Ishikawa (cell line): Measurements from ENCODE around the gene ALDH1A3.

Experiments used
- CEBPB ChIP-seq: IDR thresholded peaks from 2 replicates; pipeline ENCODE4 v1.6.1; 2012
- CREB1 ChIP-seq: IDR thresholded peaks from 2 replicates; pipeline ENCODE4 v1.6.1; 2012; ENCODE audit warnings: low read depth
- EGR1 ChIP-seq: IDR thresholded peaks from 2 replicates; pipeline ENCODE4 v1.6.1; 2012
- EP300 ChIP-seq: IDR thresholded peaks from 2 replicates; pipeline ENCODE4 v1.6.1; 2012; ENCODE audit warnings: borderline replicate concordance
- FOXM1 ChIP-seq: IDR thresholded peaks from 2 replicates; pipeline ENCODE4 v1.6.1; 2012; ENCODE audit warnings: low read depth, borderline replicate concordance
- MAX ChIP-seq: IDR thresholded peaks from 2 replicates; pipeline ENCODE4 v1.6.1; 2012
- NFIC ChIP-seq: IDR thresholded peaks from 2 replicates; pipeline ENCODE4 v1.6.1; 2012
- RAD21 ChIP-seq: IDR thresholded peaks from 2 replicates; pipeline ENCODE4 v1.6.1; 2012; ENCODE audit warnings: low read depth
- REST ChIP-seq: IDR thresholded peaks from 2 replicates; pipeline ENCODE4 v1.6.1; 2012; ENCODE audit warnings: low read depth, mild to moderate bottlenecking
- TAF1 ChIP-seq: IDR thresholded peaks from 2 replicates; pipeline ENCODE4 v1.6.1; 2012; ENCODE audit warnings: low read depth, mild to moderate bottlenecking
- TCF12 ChIP-seq: IDR thresholded peaks from 2 replicates; pipeline ENCODE4 v1.6.1; 2012; ENCODE audit warnings: low read depth
- TEAD4 ChIP-seq: IDR thresholded peaks from 2 replicates; pipeline ENCODE4 v1.6.1; 2012
- YY1 ChIP-seq: IDR thresholded peaks from 2 replicates; pipeline ENCODE4 v1.6.1; 2012; ENCODE audit warnings: low read depth
- ZBTB7A ChIP-seq: IDR thresholded peaks from 2 replicates; pipeline ENCODE4 v1.6.1; 2012; ENCODE audit warnings: low read depth
- TF ChIP-seq, protein P1 (sequence below): IDR thresholded peaks from 2 replicates; pipeline ENCODE4 v1.6.1; 2012

Gene ALDH1A3

GRCh38 chr15:100908466-100908865 lies 28.8 kb downstream of the ALDH1A3 start:
- TF ChIP-seq EGR1 (no peak), ZBTB7A (no peak), MAX (no peak), CEBPB (no peak)

DNA sequence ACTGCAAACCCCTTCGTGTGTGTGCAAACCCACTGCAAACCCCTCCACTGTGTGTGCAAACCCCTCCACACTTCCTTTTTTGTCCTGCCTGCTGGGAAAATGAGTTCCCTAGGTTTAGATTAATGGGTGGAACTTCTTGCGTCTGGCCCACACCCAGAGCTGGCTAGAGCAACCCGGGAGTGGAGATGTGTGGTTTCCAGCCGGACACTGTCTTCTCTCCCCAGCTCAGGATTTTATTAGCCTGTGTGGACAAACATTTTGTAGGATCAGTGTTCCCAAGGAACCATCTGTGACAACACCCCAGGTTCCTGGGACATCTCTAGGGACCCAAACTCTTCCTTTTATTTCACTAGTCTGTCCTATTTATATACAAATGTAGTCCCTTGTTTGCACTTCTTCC lies 29.9 kb downstream of the ALDH1A3 start:
- no peak for TF ChIP-seq TCF12

DNA sequence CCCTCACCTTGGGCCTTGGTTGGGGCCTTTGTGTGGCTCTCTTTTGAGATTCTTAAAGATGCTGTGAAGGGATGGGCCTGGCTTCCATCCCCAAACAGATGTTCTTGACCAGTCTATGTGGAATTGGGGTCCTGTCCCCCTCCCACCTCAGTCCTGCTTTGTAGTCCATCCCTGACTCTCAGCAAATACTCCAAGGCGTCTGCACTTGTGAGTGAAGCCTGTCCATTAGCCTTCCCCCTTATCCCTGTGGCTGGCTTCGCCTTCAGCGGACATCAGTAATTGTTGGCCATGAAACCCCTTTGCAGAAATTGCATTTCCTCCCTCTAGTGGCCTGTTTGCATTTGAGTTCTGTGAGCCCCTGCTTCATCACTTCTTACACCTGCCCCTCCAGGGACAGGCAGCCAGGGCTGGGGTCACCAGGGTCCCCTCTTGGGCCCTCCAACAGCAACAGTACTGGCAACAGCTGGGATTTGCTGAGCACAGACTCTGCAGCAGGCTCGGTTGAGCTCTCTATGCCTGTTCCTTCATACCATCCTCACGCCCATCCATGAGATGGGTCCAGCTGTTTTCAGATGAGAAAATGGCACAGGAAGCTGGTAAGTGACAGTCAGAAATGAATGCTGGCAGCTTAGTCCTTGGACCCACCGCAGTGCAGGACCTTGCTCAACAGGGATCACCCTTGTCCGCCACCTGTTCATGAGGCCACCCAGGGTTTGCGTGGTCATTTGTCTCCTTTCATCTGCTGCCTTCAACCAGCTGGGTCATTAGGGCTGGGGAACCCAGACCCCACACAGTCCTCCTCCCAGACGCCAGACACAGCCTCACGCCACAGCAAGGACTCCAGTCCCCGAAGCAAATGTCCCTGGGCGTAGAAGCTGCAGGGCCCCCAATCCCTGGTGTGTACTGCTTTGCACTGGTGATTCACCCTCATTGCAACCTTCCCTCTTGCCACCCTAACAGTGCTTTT lies 30.6 kb downstream of the ALDH1A3 start:
- TF ChIP-seq CREB1 (no peak), CEBPB (no peak), TAF1 (no peak), RAD21 (no peak), REST (no peak), EP300 (no peak), ZBTB7A (no peak), MAX (no peak), YY1 (no peak), TCF12 (no peak), NFIC (no peak), TEAD4 (no peak), EGR1 (no peak), FOXM1 (no peak)
- TF ChIP-seq, protein P1, sequence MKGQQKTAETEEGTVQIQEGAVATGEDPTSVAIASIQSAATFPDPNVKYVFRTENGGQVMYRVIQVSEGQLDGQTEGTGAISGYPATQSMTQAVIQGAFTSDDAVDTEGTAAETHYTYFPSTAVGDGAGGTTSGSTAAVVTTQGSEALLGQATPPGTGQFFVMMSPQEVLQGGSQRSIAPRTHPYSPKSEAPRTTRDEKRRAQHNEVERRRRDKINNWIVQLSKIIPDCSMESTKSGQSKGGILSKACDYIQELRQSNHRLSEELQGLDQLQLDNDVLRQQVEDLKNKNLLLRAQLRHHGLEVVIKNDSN: no peak

DNA sequence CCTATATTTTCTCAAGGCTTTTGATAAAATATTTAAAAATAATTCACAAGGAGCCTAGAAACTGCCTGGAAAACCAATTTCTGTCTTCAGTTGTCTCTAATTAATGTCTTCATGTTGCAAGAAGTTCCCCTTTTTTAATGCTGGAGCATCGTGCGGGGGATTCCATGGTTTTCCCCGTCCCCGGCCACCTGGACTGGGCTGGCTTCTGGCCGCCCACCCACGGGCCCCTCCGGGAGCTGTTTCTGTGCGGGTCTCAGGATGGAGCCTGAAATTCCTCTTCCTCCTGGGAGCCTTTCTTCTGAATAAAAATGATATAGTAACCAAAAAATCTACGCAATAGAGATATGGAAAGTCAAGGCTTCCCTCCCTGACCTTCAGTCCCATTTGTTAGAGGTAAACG lies 31.5 kb downstream of the ALDH1A3 start:
- TF ChIP-seq EGR1 (no peak), TAF1 (no peak), ZBTB7A (no peak), EP300 (no peak), TEAD4 (no peak), CREB1 (no peak), REST (no peak), YY1 (no peak), CEBPB (no peak)
- TF ChIP-seq, protein P1: no peak

DNA sequence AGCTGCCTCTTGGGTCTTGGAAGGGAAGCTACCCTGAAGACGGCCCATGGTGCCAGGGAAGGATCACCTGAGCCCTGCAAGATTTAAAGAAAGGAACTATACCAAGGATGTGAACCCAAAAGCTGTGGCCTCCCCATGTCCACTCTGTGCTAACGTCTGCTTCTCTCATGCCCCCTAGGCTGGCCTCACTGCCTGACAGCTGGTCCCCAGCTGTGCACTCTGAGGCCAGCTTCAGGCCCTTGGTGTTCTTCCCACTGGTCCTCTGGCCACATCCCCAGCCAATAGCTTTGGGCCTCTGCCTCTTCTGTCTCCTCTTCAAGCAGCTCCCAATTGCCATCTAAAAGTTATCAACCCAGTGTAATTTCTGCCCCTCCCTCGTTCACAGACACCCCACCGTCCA lies 34.3 kb downstream of the ALDH1A3 start:
- no peak for TF ChIP-seq TAF1
- TF ChIP-seq RAD21: no peak

GRCh38 chr15:100914876-100915275 lies 35.2 kb downstream of the ALDH1A3 start:
- no peak for TF ChIP-seq YY1
- TF ChIP-seq RAD21: no peak

- TF ChIP-seq TEAD4 (0 out of 2 replicates have a peak, but pooled peaks have one; percentile 16), FOXM1 (no peak), MAX (peak; percentile 72), RAD21 (peak; percentile 74), REST (no peak), TAF1 (0 out of 2 replicates have a peak, but pooled peaks have one; percentile 24), ZBTB7A (peak; percentile 32; the same call in 1 of the 2 replicates), YY1 (no peak; the same call in 1 of the 2 replicates), EP300 (no peak)
Measured at GRCh38 chr15:100918034-100918689, 38.5 kb downstream of the ALDH1A3 start.
